ENCODE data around the gene EIF2B2.

The EIF2B2 gene

DNA sequence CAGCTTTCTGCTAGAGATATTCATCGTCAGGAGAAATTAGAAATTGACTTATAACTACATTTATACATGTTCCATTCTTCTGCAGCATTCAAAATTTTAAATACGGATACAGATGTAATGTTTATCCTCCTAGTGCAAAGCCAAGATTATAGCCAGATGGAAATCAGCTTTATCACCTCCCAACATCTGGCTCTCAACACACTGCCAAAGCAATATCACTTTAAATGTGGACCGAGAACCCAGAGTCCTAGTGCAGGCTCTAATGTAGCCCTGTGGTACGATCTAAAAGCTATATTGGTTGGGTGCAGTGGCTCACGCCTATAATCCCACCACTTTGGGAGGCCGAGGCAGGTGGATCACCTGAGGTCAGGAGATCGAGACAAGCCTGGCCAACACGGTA, 42.0 kb downstream of the EIF2B2 start:
- H3K4me3 ChIP-seq (ENCODE audit: low read depth, low read length) = no peak overlapping the region
- TF ChIP-seq, protein P1, sequence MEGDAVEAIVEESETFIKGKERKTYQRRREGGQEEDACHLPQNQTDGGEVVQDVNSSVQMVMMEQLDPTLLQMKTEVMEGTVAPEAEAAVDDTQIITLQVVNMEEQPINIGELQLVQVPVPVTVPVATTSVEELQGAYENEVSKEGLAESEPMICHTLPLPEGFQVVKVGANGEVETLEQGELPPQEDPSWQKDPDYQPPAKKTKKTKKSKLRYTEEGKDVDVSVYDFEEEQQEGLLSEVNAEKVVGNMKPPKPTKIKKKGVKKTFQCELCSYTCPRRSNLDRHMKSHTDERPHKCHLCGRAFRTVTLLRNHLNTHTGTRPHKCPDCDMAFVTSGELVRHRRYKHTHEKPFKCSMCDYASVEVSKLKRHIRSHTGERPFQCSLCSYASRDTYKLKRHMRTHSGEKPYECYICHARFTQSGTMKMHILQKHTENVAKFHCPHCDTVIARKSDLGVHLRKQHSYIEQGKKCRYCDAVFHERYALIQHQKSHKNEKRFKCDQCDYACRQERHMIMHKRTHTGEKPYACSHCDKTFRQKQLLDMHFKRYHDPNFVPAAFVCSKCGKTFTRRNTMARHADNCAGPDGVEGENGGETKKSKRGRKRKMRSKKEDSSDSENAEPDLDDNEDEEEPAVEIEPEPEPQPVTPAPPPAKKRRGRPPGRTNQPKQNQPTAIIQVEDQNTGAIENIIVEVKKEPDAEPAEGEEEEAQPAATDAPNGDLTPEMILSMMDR (IDR thresholded peaks at IDR 0.05; ENCODE audit: low read depth, low read length) = no peak
- in situ Hi-C loops (cut with HindIII; ENCODE audit: low sequenced_read_pairs) = no loop called here
- DNase-seq (ENCODE audit: low read depth, low spot score) = no peak

DNA sequence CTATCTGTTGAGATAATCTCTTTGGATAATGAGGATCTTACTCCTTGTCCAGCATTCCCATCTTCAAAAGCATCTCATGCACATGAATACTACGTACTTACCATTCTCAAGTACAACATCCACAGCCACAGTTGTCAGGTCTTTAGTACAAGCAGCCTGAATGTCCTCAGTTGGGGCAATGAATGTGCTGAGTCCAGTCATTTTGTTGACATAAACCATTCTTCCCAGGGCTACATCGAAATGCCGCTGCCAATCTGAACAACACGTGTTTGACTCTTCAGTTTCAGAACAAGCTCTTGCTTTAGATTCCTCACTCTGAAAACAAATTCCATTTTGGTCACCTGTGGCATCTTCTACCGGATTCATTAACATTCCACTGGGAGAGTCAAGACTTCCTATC, 43.6 kb downstream of the EIF2B2 start:
- DNase-seq (ENCODE audit: low read depth, low spot score) = no peak
- in situ Hi-C loops (cut with HindIII; ENCODE audit: low sequenced_read_pairs) = no loop called here
- TF ChIP-seq, protein P1 (IDR thresholded peaks at IDR 0.05; ENCODE audit: low read depth, low read length) = no peak
- H3K4me3 ChIP-seq (ENCODE audit: low read depth, low read length) = no peak overlapping the region

DNA sequence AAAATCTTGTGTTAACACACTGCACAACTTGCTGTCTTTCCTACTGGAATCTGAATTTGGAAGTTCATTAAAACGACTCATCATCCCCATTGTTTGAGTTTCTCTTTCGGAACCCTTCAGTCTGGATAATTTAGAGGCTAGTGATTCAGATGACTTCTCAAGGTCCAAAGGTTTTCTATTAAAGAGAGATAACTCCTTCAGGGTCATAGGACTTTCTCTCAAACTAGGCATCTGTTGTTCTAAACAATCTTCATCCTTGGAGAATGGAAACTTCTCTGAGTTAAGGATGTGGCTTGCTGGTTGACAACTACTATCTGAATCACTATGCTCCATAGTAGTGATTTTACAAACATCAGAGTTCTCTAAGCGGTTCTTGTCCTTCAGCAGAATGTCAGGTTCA, 44.2 kb downstream of the EIF2B2 start:
- no peak for DNase-seq (ENCODE audit: low read depth, low spot score)
- no peak overlapping the region for H3K4me3 ChIP-seq (ENCODE audit: low read depth, low read length)
- TF ChIP-seq, protein P1 (IDR thresholded peaks at IDR 0.05; ENCODE audit: low read depth, low read length) = no peak
- in situ Hi-C loops (cut with HindIII; ENCODE audit: low sequenced_read_pairs) = no loop called here

DNA sequence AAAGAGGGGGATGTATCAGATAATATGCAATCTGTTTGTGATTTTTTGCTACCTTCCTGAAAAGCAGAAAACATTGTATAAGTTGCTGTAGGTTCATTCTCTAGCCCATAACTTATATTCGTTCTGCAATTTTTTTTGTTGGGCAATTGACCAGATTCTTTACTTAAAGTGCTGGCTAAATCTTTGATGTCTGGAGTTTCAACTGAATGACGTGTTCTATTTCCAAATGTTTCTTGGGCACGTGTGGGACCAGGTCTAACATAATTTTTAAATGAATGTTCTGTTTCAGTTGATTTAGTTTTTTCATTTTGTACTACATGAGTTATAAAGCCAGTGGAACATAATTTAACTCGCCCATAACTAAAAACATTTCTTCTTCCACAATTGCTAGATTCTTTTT, 44.8 kb downstream of the EIF2B2 start:
- DNase-seq (ENCODE audit: low read depth, low spot score) = no peak
- in situ Hi-C loops (cut with HindIII; ENCODE audit: low sequenced_read_pairs) = no loop called here
- no peak overlapping the region for H3K4me3 ChIP-seq (ENCODE audit: low read depth, low read length)
- TF ChIP-seq, protein P1 (IDR thresholded peaks at IDR 0.05; ENCODE audit: low read depth, low read length) = no peak

DNA sequence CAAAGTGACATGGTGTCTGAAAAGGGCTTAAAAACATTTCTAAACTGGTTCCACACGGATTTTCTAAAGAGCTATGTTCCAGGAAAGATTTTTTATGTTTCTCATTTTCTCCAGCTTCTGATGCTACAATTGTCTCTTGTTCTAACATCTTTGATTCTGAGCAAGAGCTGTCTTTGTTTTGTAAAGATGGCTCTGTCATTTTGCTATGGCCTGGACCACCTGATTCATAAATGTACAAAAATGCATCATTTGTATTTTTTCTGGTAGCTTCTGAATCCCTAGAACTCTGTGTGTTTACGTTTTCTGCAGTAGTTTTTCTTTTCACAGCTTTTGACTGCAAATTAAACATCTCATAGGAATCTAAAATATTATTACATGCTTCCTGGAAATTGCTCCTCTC, 45.4 kb downstream of the EIF2B2 start:
- H3K4me3 ChIP-seq (ENCODE audit: low read depth, low read length) = no peak overlapping the region
- TF ChIP-seq, protein P1 (IDR thresholded peaks at IDR 0.05; ENCODE audit: low read depth, low read length) = no peak
- in situ Hi-C loops (cut with HindIII; ENCODE audit: low sequenced_read_pairs) = no loop called here
- no peak for DNase-seq (ENCODE audit: low read depth, low spot score)

DNA sequence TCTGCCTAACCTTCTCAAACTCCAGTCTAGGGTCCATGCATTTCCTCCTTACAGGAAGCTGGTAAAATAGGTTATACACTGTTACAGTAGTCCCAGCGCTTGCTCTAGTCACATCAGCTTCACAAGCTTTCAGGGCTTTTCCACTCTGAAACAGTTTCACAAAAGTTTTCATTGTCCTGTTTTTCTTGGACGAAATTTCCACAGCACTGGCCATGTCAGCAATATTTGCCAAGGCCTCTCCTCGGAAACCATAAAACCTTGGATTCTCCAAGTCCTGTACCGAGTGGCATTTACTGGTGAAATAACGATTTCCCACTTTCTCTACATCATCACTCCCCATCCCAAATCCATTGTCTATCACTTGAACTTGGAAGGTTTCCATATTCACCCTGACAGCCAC, 46.4 kb downstream of the EIF2B2 start:
- no peak for DNase-seq (ENCODE audit: low read depth, low spot score)
- H3K4me3 ChIP-seq (ENCODE audit: low read depth, low read length) = no peak overlapping the region
- in situ Hi-C loops (cut with HindIII; ENCODE audit: low sequenced_read_pairs) = no loop called here
- TF ChIP-seq, protein P1 (IDR thresholded peaks at IDR 0.05; ENCODE audit: low read depth, low read length) = no peak

DNA sequence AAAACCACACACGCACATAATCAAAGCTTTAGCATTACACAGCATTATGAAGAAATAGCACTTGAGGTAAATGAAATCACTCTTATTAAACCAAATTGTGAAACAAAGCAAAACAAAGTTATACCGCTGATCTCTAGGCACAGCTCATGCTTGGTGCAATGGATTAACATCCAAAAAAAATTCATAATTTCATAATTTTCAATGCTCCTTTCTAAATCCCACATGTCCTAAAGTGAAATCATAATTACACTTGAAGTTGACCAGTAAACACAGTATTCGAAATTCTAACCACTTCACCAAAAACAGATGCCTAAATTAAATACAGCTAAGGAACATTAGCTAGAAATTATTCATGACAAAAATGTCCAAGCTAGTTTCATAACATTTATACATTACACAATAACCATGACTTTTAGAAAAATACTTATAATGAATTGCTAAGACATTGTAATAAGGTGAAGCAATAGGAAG, 47.0 kb downstream of the EIF2B2 start:
- no peak overlapping the region for H3K4me3 ChIP-seq (ENCODE audit: low read depth, low read length)
- TF ChIP-seq, protein P1 (IDR thresholded peaks at IDR 0.05; ENCODE audit: low read depth, low read length) = no peak
- in situ Hi-C loops (cut with HindIII; ENCODE audit: low sequenced_read_pairs) = no loop called here
- no peak for DNase-seq (ENCODE audit: low read depth, low spot score)
